Upper lobe of left lung (tissue), 4 donors: Measurements from ENCODE around the gene TNNI2.

Source experiments
- POLR2A ChIP-seq, 4 donors: fragments of 450-650 bp; IDR thresholded peaks; one replicate each; pipeline ENCODE4 v1.5.1; 2016 to 2017; ENCODE audit warnings: antibody characterized with exemption in 4 of 4, mild to moderate bottlenecking in 2 of 4
- POLR2AphosphoS5 ChIP-seq, 2 donors: sonication (generic); formaldehyde crosslinking; IDR thresholded peaks; one replicate each; pipeline ENCODE4 v1.5.1; 2017; ENCODE audit warnings: antibody characterized with exemption in 2 of 2

- TF ChIP-seq POLR2AphosphoS5 (IDR thresholded peaks at IDR 0.05): no peak
- TF ChIP-seq POLR2A (IDR thresholded peaks at IDR 0.05): no peak
Observed at GRCh38 chr11:1842149-1843097, 3.6 kb downstream of the TNNI2 start.
